ENCODE measurements around the gene ASCC3. TPM values are rescaled to one million over a fixed set of nuclear protein-coding genes. Genes with fewer than 3 reads are reported as not detected.

Gene ASCC3
- total and polyA plus RNA-seq, 2 donors (not counting 3 experiments of a cell fraction or from before 2014, with no cell fraction given): 15.7 to 57.2 TPM

GRCh38 chr6:100538086-100538485 lies 343.0 kb downstream of the ASCC3 start:
- ChIA-PET POLR2A (no interaction called here), CTCF (no interaction called here)
- no peak for FAIRE-seq
- no peaks in the 10 kb centered on the region for H3K9me1 ChIP-seq (replicated peaks; ENCODE audit: control insufficient read depth, extremely low read depth, insufficient read depth, low read length)
- peak overlapping the region; percentile 31 for H3K4me2 ChIP-seq (ENCODE audit: insufficient read depth, low read length)
- no peaks in the 10 kb centered on the region for H4K20me1 ChIP-seq (replicated peaks; ENCODE audit: control insufficient read depth, extremely low read depth, insufficient read depth, low read length)
- peak; percentile 73 for DNase-seq (ENCODE audit: low read depth, low spot score)
- intact Hi-C loops (cut with micrococcal nuclease): no loop called here
- no peak overlapping the region for H3K27ac ChIP-seq (ENCODE audit: insufficient read depth, low read depth, low read length)
- H3K27me3 ChIP-seq (ENCODE audit: control insufficient read depth in 2 of 2, insufficient read depth in 2 of 2, low read length in 2 of 2): no peaks in the 10 kb centered on the region
- peak; percentile 11 for TF ChIP-seq JUN (IDR thresholded peaks at IDR 0.05; ENCODE audit: borderline replicate concordance, insufficient read depth, insufficient read length, low read depth)
- no peak for TF ChIP-seq MAX (IDR thresholded peaks at IDR 0.05; ENCODE audit: insufficient read depth, insufficient read length)
- H3K36me3 ChIP-seq (ENCODE audit: control insufficient read depth in 2 of 2, extremely low read depth in 1 of 2, insufficient read depth in 2 of 2, low read length in 2 of 2): no peaks in the 10 kb centered on the region
- dilution Hi-C loops (cut with MboI; ENCODE audit: extremely low pct_ligation_motif_present, low sequenced_read_pairs): no loop called here
- H3K4me1 ChIP-seq (ENCODE audit: control insufficient read depth, extremely low read depth, insufficient read depth, low read length): peaks cover 7% of the 10 kb centered on the region
- no peak overlapping the region for H3K4me3 ChIP-seq (replicated peaks in 1 of 3; ENCODE audit: insufficient read depth in 1 of 3, low read depth in 1 of 3, low read length in 3 of 3)
- no TSS peak for BruUV-seq (replicated peaks)
- H3K79me2 ChIP-seq (ENCODE audit: control insufficient read depth, insufficient read depth, low read length): no peaks in the 10 kb centered on the region
- no peaks in the 10 kb centered on the region for H3K9me3 ChIP-seq (replicated peaks; ENCODE audit: control insufficient read depth, insufficient read depth, low read length)
- no peak overlapping the region for H3K9ac ChIP-seq (replicated peaks; ENCODE audit: extremely low read depth, insufficient read depth, low read length)
- H2AFZ ChIP-seq (ENCODE audit: low read depth, low read length): no peak overlapping the region

- no peaks in the 10 kb centered on the region for H3K9me3 ChIP-seq (replicated peaks; ENCODE audit: control insufficient read depth, insufficient read depth, low read length)
- no peak for DNase-seq (ENCODE audit: low read depth, low spot score)
- no peak overlapping the region for H3K4me2 ChIP-seq (ENCODE audit: insufficient read depth, low read length)
- TF ChIP-seq POLR2AphosphoS5 (IDR thresholded peaks at IDR 0.05; ENCODE audit: insufficient read depth, low read depth, low read length) (no peak), FOS (IDR thresholded peaks at IDR 0.05; ENCODE audit: borderline replicate concordance, insufficient read depth, low read length) (no peak), MAX (IDR thresholded peaks at IDR 0.05; ENCODE audit: insufficient read depth, insufficient read length) (no peak), JUN (IDR thresholded peaks at IDR 0.05; ENCODE audit: borderline replicate concordance, insufficient read depth, insufficient read length, low read depth) (no peak), EZH2 (IDR thresholded peaks at IDR 0.05; ENCODE audit: borderline replicate concordance, low read depth, low read length, severe bottlenecking) (no peak), POLR2A (IDR thresholded peaks at IDR 0.05; ENCODE audit: low read depth, low read length) (no peak), MYC (IDR thresholded peaks at IDR 0.05; ENCODE audit: low read depth, low read length) (no peak)
- no peaks in the 10 kb centered on the region for H3K9me1 ChIP-seq (replicated peaks; ENCODE audit: control insufficient read depth, extremely low read depth, insufficient read depth, low read length)
- H3K27ac ChIP-seq (ENCODE audit: insufficient read depth, low read depth, low read length): no peak overlapping the region
- H3K4me3 ChIP-seq (replicated peaks in 1 of 3; ENCODE audit: insufficient read depth in 1 of 3, low read depth in 1 of 3, low read length in 3 of 3): no peak overlapping the region
- no peaks in the 10 kb centered on the region for H3K79me2 ChIP-seq (ENCODE audit: control insufficient read depth, insufficient read depth, low read length)
- no peaks in the 10 kb centered on the region for H3K27me3 ChIP-seq (ENCODE audit: control insufficient read depth in 2 of 2, insufficient read depth in 2 of 2, low read length in 2 of 2)
- H3K4me1 ChIP-seq (ENCODE audit: control insufficient read depth, extremely low read depth, insufficient read depth, low read length): no peaks in the 10 kb centered on the region
- no peak for FAIRE-seq
- dilution Hi-C loops (cut with MboI; ENCODE audit: extremely low pct_ligation_motif_present, low sequenced_read_pairs) (no loop called here), intact Hi-C loops (cut with micrococcal nuclease) (no loop called here)
- no TSS peak for BruUV-seq (replicated peaks)
- H2AFZ ChIP-seq (ENCODE audit: low read depth, low read length): no peak overlapping the region
- no peak overlapping the region for H3K9ac ChIP-seq (replicated peaks; ENCODE audit: extremely low read depth, insufficient read depth, low read length)
- H3K36me3 ChIP-seq (ENCODE audit: control insufficient read depth in 2 of 2, extremely low read depth in 1 of 2, insufficient read depth in 2 of 2, low read length in 2 of 2): peaks cover 2 to 3% of the 10 kb centered on the region in 2 experiments
- ChIA-PET POLR2A (no interaction called here), CTCF (interaction anchor here (0.7 kb wide), 1 partner anchor 411 kb away, joined by 3 read pairs; no protein-coding TSS in a partner anchor)
- no peaks in the 10 kb centered on the region for H4K20me1 ChIP-seq (replicated peaks; ENCODE audit: control insufficient read depth, extremely low read depth, insufficient read depth, low read length)
Measured at GRCh38 chr6:100518588-100518987, 362.5 kb downstream of the ASCC3 start.
